ENCODE results near the gene EPHX1.

Gene EPHX1

DNA sequence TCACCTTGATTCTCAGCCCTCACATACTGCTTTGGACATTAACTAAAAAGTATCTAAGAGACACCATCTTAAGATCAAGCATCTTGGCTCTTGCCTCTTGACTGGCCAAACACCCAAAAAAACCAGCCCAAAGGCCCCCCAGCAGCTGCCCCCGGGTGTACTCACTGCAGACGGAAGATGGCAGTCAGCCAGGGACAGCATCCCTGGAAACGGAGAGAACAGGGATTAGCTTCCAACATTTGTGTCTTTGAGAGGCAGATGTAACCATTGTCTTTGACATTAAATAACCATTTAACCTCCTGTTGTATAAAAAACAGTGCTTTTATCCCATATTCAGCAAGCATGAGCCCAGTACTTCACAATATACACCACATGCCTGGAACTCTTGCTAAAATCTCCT, 61.0 kb downstream of the EPHX1 start:
- no peak for DNase-seq (ENCODE audit: low read depth)
- TF ChIP-seq, protein P1, sequence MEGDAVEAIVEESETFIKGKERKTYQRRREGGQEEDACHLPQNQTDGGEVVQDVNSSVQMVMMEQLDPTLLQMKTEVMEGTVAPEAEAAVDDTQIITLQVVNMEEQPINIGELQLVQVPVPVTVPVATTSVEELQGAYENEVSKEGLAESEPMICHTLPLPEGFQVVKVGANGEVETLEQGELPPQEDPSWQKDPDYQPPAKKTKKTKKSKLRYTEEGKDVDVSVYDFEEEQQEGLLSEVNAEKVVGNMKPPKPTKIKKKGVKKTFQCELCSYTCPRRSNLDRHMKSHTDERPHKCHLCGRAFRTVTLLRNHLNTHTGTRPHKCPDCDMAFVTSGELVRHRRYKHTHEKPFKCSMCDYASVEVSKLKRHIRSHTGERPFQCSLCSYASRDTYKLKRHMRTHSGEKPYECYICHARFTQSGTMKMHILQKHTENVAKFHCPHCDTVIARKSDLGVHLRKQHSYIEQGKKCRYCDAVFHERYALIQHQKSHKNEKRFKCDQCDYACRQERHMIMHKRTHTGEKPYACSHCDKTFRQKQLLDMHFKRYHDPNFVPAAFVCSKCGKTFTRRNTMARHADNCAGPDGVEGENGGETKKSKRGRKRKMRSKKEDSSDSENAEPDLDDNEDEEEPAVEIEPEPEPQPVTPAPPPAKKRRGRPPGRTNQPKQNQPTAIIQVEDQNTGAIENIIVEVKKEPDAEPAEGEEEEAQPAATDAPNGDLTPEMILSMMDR (IDR thresholded peaks at IDR 0.05; ENCODE audit: low read depth, low read length): no peak
- TF ChIP-seq MAX (IDR thresholded peaks at IDR 0.05; ENCODE audit: low read depth, low read length): no peak
- TF ChIP-seq MYC (IDR thresholded peaks at IDR 0.05; ENCODE audit: low read depth, low read length): no peak
- no peak for TF ChIP-seq POLR2A (IDR thresholded peaks at IDR 0.05; ENCODE audit: extremely low read depth, insufficient read length)
- no peak overlapping the region for H3K4me3 ChIP-seq (ENCODE audit: low read depth, low read length)

GRCh38 chr1:225871359-225872074, 61.6 kb downstream of the EPHX1 start:
- no peak overlapping the region for H3K4me3 ChIP-seq (ENCODE audit: low read depth, low read length)
- no peak for TF ChIP-seq MYC (IDR thresholded peaks at IDR 0.05; ENCODE audit: low read depth, low read length)
- no peak for TF ChIP-seq POLR2A (IDR thresholded peaks at IDR 0.05; ENCODE audit: extremely low read depth, insufficient read length)
- TF ChIP-seq MAX (IDR thresholded peaks at IDR 0.05; ENCODE audit: low read depth, low read length): no peak
- TF ChIP-seq, protein P1 (IDR thresholded peaks at IDR 0.05; ENCODE audit: low read depth, low read length): no peak
- DNase-seq (ENCODE audit: low read depth): no peak

DNA sequence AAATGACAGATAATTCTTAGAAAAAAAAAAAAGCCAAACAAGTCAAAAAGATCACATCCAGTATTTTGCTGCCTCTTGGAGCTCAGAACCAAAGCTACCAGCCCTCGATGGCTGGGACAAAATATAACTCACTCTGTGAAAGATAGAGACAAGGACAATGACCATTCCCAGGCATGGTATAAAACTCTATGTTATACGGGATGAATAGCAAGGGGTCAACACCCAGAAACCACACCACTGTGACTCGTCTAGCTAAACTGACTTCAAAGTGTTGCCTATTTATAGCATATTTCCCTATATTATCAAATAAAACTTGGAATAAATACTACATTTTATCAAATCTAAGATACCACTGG, 62.1 kb downstream of the EPHX1 start:
- TF ChIP-seq POLR2A (IDR thresholded peaks at IDR 0.05; ENCODE audit: extremely low read depth, insufficient read length): no peak
- TF ChIP-seq, protein P1 (IDR thresholded peaks at IDR 0.05; ENCODE audit: low read depth, low read length): no peak
- no peak for DNase-seq (ENCODE audit: low read depth)
- H3K4me3 ChIP-seq (ENCODE audit: low read depth, low read length): no peak overlapping the region

DNA sequence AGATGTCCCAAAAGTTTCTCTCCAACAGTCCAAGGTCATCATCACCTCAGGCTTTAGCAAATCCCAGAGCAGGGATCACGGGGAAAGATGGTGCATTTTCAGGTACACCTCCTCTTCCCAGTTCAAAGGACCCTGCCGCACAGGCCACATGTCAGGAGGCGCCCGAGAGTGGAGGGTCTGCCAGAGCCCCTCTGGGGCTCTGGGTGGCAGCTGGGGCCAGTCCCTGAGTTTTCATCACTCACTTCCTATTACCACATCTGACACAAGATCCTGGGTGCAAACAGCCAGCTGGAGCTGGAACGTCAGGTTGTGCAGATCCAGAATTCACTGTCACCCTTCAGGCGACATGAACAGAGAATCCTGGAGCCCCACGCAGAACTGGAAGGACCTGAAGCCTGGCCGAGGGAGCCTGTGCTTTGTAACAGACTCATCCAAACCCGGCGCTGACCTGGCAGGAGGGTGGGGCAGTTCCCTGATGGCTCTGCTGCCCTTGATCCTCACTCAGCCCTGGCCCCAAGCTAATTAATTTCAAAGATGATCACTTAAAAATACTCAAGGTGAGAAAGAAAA, 63.4 kb downstream of the EPHX1 start:
- TF ChIP-seq POLR2A (IDR thresholded peaks at IDR 0.05; ENCODE audit: extremely low read depth, insufficient read length) (no peak), MAX (IDR thresholded peaks at IDR 0.05; ENCODE audit: low read depth, low read length) (no peak), MYC (IDR thresholded peaks at IDR 0.05; ENCODE audit: low read depth, low read length) (no peak)
- TF ChIP-seq, protein P1 (IDR thresholded peaks at IDR 0.05; ENCODE audit: low read depth, low read length): no peak
- DNase-seq (ENCODE audit: low read depth): no peak

GRCh38 chr1:225874431-225874830, 64.5 kb downstream of the EPHX1 start:
- DNase-seq (ENCODE audit: low read depth): no peak
- no peak for TF ChIP-seq POLR2A (IDR thresholded peaks at IDR 0.05; ENCODE audit: extremely low read depth, insufficient read length)
- no peak for TF ChIP-seq MAX (IDR thresholded peaks at IDR 0.05; ENCODE audit: low read depth, low read length)
- TF ChIP-seq, protein P1 (IDR thresholded peaks at IDR 0.05; ENCODE audit: low read depth, low read length): no peak
- TF ChIP-seq MYC (IDR thresholded peaks at IDR 0.05; ENCODE audit: low read depth, low read length): no peak

More for the DNA sequence above, 63.4 kb downstream of the EPHX1 start:
- no peak overlapping the region for H3K4me3 ChIP-seq (ENCODE audit: low read depth, low read length)

More at GRCh38 chr1:225874431-225874830, 64.5 kb downstream of the EPHX1 start:
- no peak overlapping the region for H3K4me3 ChIP-seq (ENCODE audit: low read depth, low read length)

Data from NB4 (cell line).